ENCODE results near the gene EAPP. TPM values are rescaled to one million over a fixed set of nuclear protein-coding genes. Genes with fewer than 3 reads are reported as not detected.
A peak's percentile ranks its signal among the peaks of the same experiment; 100 is the strongest.

EAPP gene
- total and polyA plus RNA-seq, 2 experiments from 2014 or later: 25.0 to 53.6 TPM

GRCh38 chr14:34498684-34499412 is 40.7 kb downstream of the EAPP start:
- H4K20me1 ChIP-seq (replicated peaks; ENCODE audit: insufficient read depth): no peaks in the 10 kb centered on the region
- H3K79me2 ChIP-seq (replicated peaks; ENCODE audit: insufficient read depth): no peaks in the 10 kb centered on the region
- H3K4me2 ChIP-seq: no peak overlapping the region
- Mint-ChIP-seq H3K4me1 (peaks cover 28% of the 10 kb centered on the region), H3K36me3 (ENCODE audit: low read depth) (no peaks in the 10 kb centered on the region), H3K9me3 (no peaks in the 10 kb centered on the region; the same call in 2 of the 3 replicates), H3K4me3 (no peak overlapping the region), H3K27ac (no peak overlapping the region), H3K27me3 (ENCODE audit: insufficient read depth, low read depth, poor library complexity) (peaks cover 6% of the 10 kb centered on the region)
- no peaks in the 10 kb centered on the region for H3K9me2 ChIP-seq (ENCODE audit: insufficient read depth)
- peak; percentile 46 for DNase-seq (ENCODE audit: low spot score)
- peaks cover 22% of the 10 kb centered on the region for H3K4me1 ChIP-seq (ENCODE audit: insufficient read depth)
- no peak overlapping the region for H2AFZ ChIP-seq
- H3F3A ChIP-seq (replicated peaks; ENCODE audit: low read depth): no peaks in the 10 kb centered on the region
- H3K36me3 ChIP-seq (ENCODE audit: insufficient read depth): no peaks in the 10 kb centered on the region
- TF ChIP-seq JUNB (IDR thresholded peaks at IDR 0.05; ENCODE audit: unreplicated experiment) (no peak), CTCF (conservative IDR thresholded peaks at IDR 0.05; ENCODE audit: low read depth in 2 of 2) (peak; percentile 54 to 64), ZNF462 (CRISPR knock-in tag; IDR thresholded peaks at IDR 0.05) (no peak)
- no peak overlapping the region for H3K4me3 ChIP-seq
- no peak overlapping the region for H3K27ac ChIP-seq (ENCODE audit: low read depth)
- H3K27me3 ChIP-seq (ENCODE audit: insufficient read depth): no peaks in the 10 kb centered on the region
- ATAC-seq: peak; percentile 26
